Measurements from ENCODE around the gene ANKRD13B.

Gene ANKRD13B

DNA sequence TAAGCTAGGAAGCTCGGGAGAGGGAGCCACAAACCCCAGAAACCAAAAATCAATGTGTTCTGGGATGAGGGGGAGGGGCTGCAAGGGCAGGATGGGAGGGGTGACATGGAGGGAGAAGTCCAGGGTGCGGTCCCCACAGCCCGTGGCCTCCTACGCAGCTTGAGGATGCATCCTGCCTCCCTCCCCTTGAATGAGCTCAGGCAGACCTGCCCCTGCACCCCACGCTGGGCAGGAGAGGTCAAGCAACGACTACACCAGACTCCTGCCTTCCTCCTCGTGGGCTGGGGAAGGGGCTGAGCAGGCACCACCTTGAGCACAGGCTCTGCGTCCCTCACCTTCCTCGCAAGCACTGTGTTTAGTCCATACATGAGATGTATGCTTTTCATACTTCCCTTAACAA lies 3.9 kb downstream of the ANKRD13B start:
- Histone ChIP-seq H3K27me3 (ENCODE audit: low read depth, low read length) (no peaks in the 10 kb centered on the region), H3K36me3 (replicated peaks; ENCODE audit: low read depth, low read length) (no peaks in the 10 kb centered on the region), H3K27ac (ENCODE audit: low read length) (no peak overlapping the region), H3K9ac (ENCODE audit: low read length) (no peak overlapping the region), H3K9me3 (ENCODE audit: insufficient read depth, low read length) (no peaks in the 10 kb centered on the region), H3K79me2 (ENCODE audit: low read length) (peaks cover 60% of the 10 kb centered on the region), H3K4me2 (ENCODE audit: low read length) (no peak overlapping the region), H3K4me1 (ENCODE audit: low read length) (peaks cover 16% of the 10 kb centered on the region), H4K20me1 (ENCODE audit: insufficient read depth, low read length) (no peaks in the 10 kb centered on the region; the same call in 1 of the 2 replicates), H3K4me3 (ENCODE audit: low read length) (no peak overlapping the region), H2AFZ (ENCODE audit: low read depth, low read length) (no peak overlapping the region)
- TF ChIP-seq EZH2phosphoT487 (IDR thresholded peaks at IDR 0.05; ENCODE audit: low read depth) (no peak), CTCF (IDR thresholded peaks at IDR 0.05; ENCODE audit: low read depth, low read length) (no peak)

DNA sequence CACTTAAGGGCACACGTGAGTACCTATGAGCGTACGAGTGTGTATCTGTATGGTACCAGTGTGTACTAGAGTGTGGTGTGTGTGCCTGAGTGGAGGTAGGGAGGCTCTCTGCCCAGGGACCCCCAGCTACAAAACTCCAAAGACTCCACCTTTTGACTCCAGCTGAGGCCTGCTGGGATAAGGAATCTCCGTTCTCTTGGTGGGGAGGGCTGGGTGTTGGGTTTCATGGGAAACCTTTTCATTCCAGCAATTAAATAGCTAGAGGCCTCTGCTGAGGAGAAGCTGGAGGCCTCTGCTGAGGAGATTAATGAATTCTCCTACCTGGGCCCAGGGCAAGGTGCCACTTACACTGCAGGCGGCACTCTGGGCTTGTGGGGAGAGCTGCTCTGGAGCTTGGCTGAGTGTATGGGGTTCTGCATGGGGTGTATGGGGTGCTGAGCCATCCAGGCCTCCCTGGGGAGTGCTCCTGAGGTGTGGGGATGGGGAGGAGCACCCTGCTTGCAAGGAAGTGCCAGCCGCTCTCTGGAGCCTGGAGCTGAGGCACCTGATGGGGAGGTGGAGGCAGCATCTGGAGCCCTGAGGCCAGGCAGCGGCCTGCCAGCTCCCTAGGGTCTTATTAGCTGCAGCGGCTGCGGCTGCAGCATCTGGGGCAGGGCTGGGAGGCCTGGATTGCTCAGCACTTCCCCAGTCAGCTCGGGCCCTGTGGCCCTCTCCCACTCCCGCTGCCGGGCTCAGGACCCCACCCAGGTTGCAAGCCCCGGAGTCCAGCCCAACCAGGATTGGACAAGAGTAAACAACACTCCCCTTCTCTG lies 4.6 kb downstream of the ANKRD13B start:
- no peaks in the 10 kb centered on the region; the same call in 1 of the 2 replicates for H4K20me1 ChIP-seq (ENCODE audit: insufficient read depth, low read length)
- peaks cover 61% of the 10 kb centered on the region for H3K79me2 ChIP-seq (ENCODE audit: low read length)
- TF ChIP-seq CTCF (IDR thresholded peaks at IDR 0.05; ENCODE audit: low read depth, low read length) = no peak
- no peak for TF ChIP-seq EZH2phosphoT487 (IDR thresholded peaks at IDR 0.05; ENCODE audit: low read depth)
- no peak overlapping the region for H2AFZ ChIP-seq (ENCODE audit: low read depth, low read length)
- no peak overlapping the region for H3K9ac ChIP-seq (ENCODE audit: low read length)
- H3K9me3 ChIP-seq (ENCODE audit: insufficient read depth, low read length) = no peaks in the 10 kb centered on the region
- no peaks in the 10 kb centered on the region for H3K27me3 ChIP-seq (ENCODE audit: low read depth, low read length)
- no peaks in the 10 kb centered on the region for H3K36me3 ChIP-seq (replicated peaks; ENCODE audit: low read depth, low read length)
- peaks cover 8% of the 10 kb centered on the region for H3K4me1 ChIP-seq (ENCODE audit: low read length)
- no peak overlapping the region for H3K4me2 ChIP-seq (ENCODE audit: low read length)
- no peak overlapping the region for H3K4me3 ChIP-seq (ENCODE audit: low read length)
- H3K27ac ChIP-seq (ENCODE audit: low read length) = no peak overlapping the region

- Histone ChIP-seq H3K4me2 (ENCODE audit: low read length) (no peak overlapping the region), H2AFZ (ENCODE audit: low read depth, low read length) (no peak overlapping the region), H3K27ac (ENCODE audit: low read length) (no peak overlapping the region), H3K36me3 (replicated peaks; ENCODE audit: low read depth, low read length) (no peaks in the 10 kb centered on the region), H3K9ac (ENCODE audit: low read length) (no peak overlapping the region), H4K20me1 (ENCODE audit: insufficient read depth, low read length) (peaks cover 2% of the 10 kb centered on the region; the same call in 1 of the 2 replicates), H3K4me1 (ENCODE audit: low read length) (no peaks in the 10 kb centered on the region), H3K79me2 (ENCODE audit: low read length) (peaks cover 25% of the 10 kb centered on the region), H3K9me3 (ENCODE audit: insufficient read depth, low read length) (no peaks in the 10 kb centered on the region), H3K27me3 (ENCODE audit: low read depth, low read length) (no peaks in the 10 kb centered on the region), H3K4me3 (ENCODE audit: low read length) (no peak overlapping the region)
- TF ChIP-seq EZH2phosphoT487 (IDR thresholded peaks at IDR 0.05; ENCODE audit: low read depth) = no peak
- TF ChIP-seq CTCF (IDR thresholded peaks at IDR 0.05; ENCODE audit: low read depth, low read length) = no peak
Observed at GRCh38 chr17:29603109-29603674, 10.3 kb downstream of the ANKRD13B start.

DNA sequence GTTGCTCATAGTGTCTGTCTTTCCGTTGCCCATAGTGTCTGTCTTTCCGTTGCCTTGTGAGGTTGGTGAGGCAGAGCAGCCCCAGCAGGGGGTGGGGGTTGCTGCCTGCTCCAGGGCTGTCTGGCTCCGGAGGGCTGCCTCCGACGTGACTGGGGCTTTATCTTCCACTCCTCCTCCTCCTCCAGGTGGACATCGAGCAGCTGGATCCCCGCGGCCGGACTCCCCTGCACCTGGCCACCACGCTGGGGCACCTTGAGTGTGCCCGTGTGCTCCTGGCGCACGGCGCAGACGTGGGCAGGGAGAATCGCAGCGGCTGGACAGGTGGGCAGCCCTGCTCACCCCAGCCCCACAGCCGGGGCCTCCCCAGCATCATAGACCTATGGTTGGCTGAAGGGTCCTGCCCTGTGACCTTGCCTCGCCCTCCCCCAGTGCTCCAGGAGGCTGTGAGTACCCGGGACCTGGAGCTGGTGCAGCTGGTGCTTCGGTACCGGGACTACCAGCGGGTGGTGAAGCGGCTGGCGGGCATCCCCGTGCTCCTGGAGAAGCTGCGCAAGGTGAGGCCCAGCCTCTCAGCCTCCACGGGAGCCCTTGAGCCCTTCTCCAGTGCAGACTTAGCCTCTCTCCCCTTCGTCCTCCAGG lies 14.7 kb downstream of the ANKRD13B start:
- no peak overlapping the region for H2AFZ ChIP-seq (ENCODE audit: low read depth, low read length)
- no peaks in the 10 kb centered on the region for H3K9me3 ChIP-seq (ENCODE audit: insufficient read depth, low read length)
- H3K79me2 ChIP-seq (ENCODE audit: low read length) = peaks cover 7% of the 10 kb centered on the region; the same call in 1 of the 2 replicates
- no peaks in the 10 kb centered on the region for H3K27me3 ChIP-seq (ENCODE audit: low read depth, low read length)
- H3K27ac ChIP-seq (ENCODE audit: low read length) = no peak overlapping the region
- H4K20me1 ChIP-seq (ENCODE audit: insufficient read depth, low read length) = peaks cover 2% of the 10 kb centered on the region; the same call in 1 of the 2 replicates
- no peaks in the 10 kb centered on the region for H3K36me3 ChIP-seq (replicated peaks; ENCODE audit: low read depth, low read length)
- H3K4me3 ChIP-seq (ENCODE audit: low read length) = no peak overlapping the region
- no peaks in the 10 kb centered on the region for H3K4me1 ChIP-seq (ENCODE audit: low read length)
- no peak overlapping the region for H3K4me2 ChIP-seq (ENCODE audit: low read length)
- H3K9ac ChIP-seq (ENCODE audit: low read length) = no peak overlapping the region
- TF ChIP-seq EZH2phosphoT487 (IDR thresholded peaks at IDR 0.05; ENCODE audit: low read depth) (no peak), CTCF (IDR thresholded peaks at IDR 0.05; ENCODE audit: low read depth, low read length) (no peak)
